Measurements from ENCODE around the gene FOXP1. TPM values are rescaled to one million over a fixed set of nuclear protein-coding genes. Genes with fewer than 3 reads are reported as not detected.

FOXP1 gene
- total RNA-seq, 4 donors from 2014 or later = 86.4 to 107 (median 93.8) TPM

DNA sequence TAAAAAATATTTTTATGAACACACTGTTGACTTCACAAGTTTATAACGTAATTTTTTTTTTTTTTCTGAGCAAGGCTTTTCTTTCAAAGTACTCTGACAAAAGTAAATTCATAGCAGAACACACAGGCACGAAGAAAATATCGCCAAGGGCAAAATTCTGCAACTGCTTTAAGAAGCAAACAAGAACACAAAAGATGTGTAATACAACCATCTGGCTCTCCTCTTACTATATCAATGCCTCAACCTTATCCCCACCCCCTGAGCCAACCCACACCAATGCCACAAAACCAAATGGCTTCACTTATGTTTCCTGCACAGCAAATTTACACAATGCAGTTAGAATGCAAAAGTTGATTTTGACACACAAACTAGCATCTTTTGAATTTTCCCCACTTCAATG lies 274.2 kb downstream of the FOXP1 start:
- peaks cover 0 to 47% (median 4%) of the 10 kb centered on the region in 4 donors for H3K4me1 ChIP-seq
- no peak for DNase-seq (ENCODE audit: low spot score in 2 of 2)
- no peak overlapping the region for H3K4me3 ChIP-seq
- no peaks in the 10 kb centered on the region for H3K9me3 ChIP-seq
- no peaks in the 10 kb centered on the region for H3K36me3 ChIP-seq
- H3K27ac ChIP-seq = no peak overlapping the region
- TF ChIP-seq, protein P1, sequence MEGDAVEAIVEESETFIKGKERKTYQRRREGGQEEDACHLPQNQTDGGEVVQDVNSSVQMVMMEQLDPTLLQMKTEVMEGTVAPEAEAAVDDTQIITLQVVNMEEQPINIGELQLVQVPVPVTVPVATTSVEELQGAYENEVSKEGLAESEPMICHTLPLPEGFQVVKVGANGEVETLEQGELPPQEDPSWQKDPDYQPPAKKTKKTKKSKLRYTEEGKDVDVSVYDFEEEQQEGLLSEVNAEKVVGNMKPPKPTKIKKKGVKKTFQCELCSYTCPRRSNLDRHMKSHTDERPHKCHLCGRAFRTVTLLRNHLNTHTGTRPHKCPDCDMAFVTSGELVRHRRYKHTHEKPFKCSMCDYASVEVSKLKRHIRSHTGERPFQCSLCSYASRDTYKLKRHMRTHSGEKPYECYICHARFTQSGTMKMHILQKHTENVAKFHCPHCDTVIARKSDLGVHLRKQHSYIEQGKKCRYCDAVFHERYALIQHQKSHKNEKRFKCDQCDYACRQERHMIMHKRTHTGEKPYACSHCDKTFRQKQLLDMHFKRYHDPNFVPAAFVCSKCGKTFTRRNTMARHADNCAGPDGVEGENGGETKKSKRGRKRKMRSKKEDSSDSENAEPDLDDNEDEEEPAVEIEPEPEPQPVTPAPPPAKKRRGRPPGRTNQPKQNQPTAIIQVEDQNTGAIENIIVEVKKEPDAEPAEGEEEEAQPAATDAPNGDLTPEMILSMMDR (IDR thresholded peaks at IDR 0.05) = no peak
- TF ChIP-seq EP300 (IDR thresholded peaks at IDR 0.05) (no peak), POLR2A (IDR thresholded peaks at IDR 0.05) (no peak)
- H3K27me3 ChIP-seq = no peaks in the 10 kb centered on the region
- 57 to 59% methylated on average over 3 of the region's 3 CpGs for WGBS, 2 donors

- TF ChIP-seq EP300 (IDR thresholded peaks at IDR 0.05) = no peak
- TF ChIP-seq, protein P1 (IDR thresholded peaks at IDR 0.05) = no peak
- no peak for TF ChIP-seq POLR2A (IDR thresholded peaks at IDR 0.05)
- DNase-seq (ENCODE audit: low spot score in 2 of 2) = no peak
- Histone ChIP-seq H3K4me3 (no peak overlapping the region), H3K36me3 (no peaks in the 10 kb centered on the region), H3K4me1 (peaks cover 0 to 52% (median 7%) of the 10 kb centered on the region in 4 donors), H3K27ac (no peak overlapping the region), H3K27me3 (no peaks in the 10 kb centered on the region), H3K9me3 (no peaks in the 10 kb centered on the region)
- 80 to 85% methylated on average over 4 of the region's 4 CpGs for WGBS, 2 donors
These were observed 274.7 kb downstream of the FOXP1 start for GRCh38 chr3:71308836-71309235.

DNA sequence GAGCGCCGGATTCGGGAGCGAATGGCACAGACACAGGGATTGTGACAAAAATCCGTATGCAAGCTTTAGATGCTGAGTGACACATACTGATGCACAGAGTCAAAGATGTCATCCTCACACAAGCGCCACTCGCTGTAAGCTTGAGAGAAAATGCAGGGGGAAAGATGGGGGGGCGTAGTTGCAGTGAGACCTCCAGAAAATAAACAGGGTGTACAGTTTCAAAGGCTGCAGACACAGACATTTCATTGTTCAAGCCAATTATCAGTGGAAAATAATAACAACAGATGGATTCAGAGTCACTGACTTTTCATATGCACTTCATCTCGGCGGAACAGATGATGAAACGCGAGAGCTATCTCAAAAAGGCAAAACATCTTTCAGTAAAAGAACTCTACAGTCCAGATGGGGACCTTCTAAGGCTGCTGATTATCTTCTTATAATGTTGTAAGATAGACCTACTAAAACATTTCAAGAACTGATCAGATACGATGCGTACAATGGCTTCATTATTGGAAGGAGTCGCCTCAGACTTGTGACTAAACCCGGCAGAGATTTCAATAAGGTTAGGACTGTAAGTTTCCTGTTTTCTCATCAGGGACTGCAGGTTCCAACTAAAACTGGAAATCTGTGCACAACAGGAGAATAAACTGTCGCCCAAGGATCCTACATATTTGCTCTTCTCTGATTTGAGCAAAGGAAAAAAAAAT lies 275.4 kb downstream of the FOXP1 start:
- WGBS, 2 donors = 57 to 63% methylated on average over 17 of the region's 17 CpGs

GRCh38 chr3:71305231-71306206 lies 278.0 kb downstream of the FOXP1 start:
- TF ChIP-seq EP300 (IDR thresholded peaks at IDR 0.05) = no peak
- TF ChIP-seq POLR2A (IDR thresholded peaks at IDR 0.05) = no peak
- TF ChIP-seq, protein P1 (IDR thresholded peaks at IDR 0.05) = no peak
- Histone ChIP-seq H3K36me3 (no peaks in the 10 kb centered on the region), H3K4me1 (peaks cover 0 to 38% (median 7%) of the 10 kb centered on the region in 4 donors), H3K9me3 (no peaks in the 10 kb centered on the region), H3K27me3 (no peaks in the 10 kb centered on the region), H3K4me3 (peak overlapping the region; percentile 5 to 45 (median 28)), H3K27ac (peak overlapping the region; percentile 34 to 65 (median 51))
- DNase-seq (ENCODE audit: low spot score in 2 of 2) = peak in 1 of 2 donors; percentile 27
- 18 to 20% methylated on average over 21 of the region's 21 CpGs for WGBS, 2 donors

More for the DNA sequence above, 275.4 kb downstream of the FOXP1 start:
- Histone ChIP-seq H3K4me1 (peaks cover 0 to 54% (median 7%) of the 10 kb centered on the region in 4 donors), H3K4me3 (no peak overlapping the region), H3K36me3 (no peaks in the 10 kb centered on the region), H3K27ac (no peak overlapping the region), H3K9me3 (no peaks in the 10 kb centered on the region), H3K27me3 (no peaks in the 10 kb centered on the region)
- DNase-seq (ENCODE audit: low spot score in 2 of 2) = no peak
- TF ChIP-seq POLR2A (IDR thresholded peaks at IDR 0.05) (no peak), EP300 (IDR thresholded peaks at IDR 0.05) (no peak)
- TF ChIP-seq, protein P1 (IDR thresholded peaks at IDR 0.05) = no peak
